Karpas-422 (cell line): ENCODE measurements around the gene UBE3B. TPM values are rescaled to one million over a fixed set of nuclear protein-coding genes. Genes with fewer than 3 reads are reported as not detected.

Experiments
- DNase-seq: peaks from one replicate; pipeline ENCODE4 v3.0.0-alpha.2; 2015
- H2AFZ ChIP-seq: fragments of 200-600 bp; sonication (generic); 2 replicates; pipeline ENCODE4 v1.6.1; 2014; ENCODE audit warnings: antibody characterized with exemption, low read length, mixed read lengths
- H3K27ac ChIP-seq: fragments of 200-600 bp; sonication (generic); 2 replicates; pipeline ENCODE4 v1.5.1; 2014; ENCODE audit warnings: mild to moderate bottlenecking, low read length, moderate library complexity
- H3K27me3 ChIP-seq: fragments of 200-600 bp; sonication (generic); 2 replicates; pipeline ENCODE4 v1.6.1; 2014; ENCODE audit warnings: low read length, mixed read lengths
- H3K36me3 ChIP-seq: fragments of 200-600 bp; sonication (generic); 2 replicates; pipeline ENCODE4 v1.6.1; 2014; ENCODE audit warnings: low read length, mixed read lengths; ENCODE audit not compliant: insufficient read depth
- H3K4me1 ChIP-seq: fragments of 200-600 bp; sonication (generic); 2 replicates; pipeline ENCODE4 v1.6.1; 2014; ENCODE audit warnings: mild to moderate bottlenecking, low read length, mixed read lengths
- H3K4me2 ChIP-seq: fragments of 200-600 bp; sonication (generic); 2 replicates; pipeline ENCODE4 v1.6.1; 2014; ENCODE audit warnings: low read length, low read depth, mild to moderate bottlenecking; ENCODE audit not compliant: poor library complexity, severe bottlenecking
- H3K4me3 ChIP-seq: fragments of 200-600 bp; sonication (generic); 2 replicates; pipeline ENCODE4 v1.5.1; 2014; ENCODE audit warnings: mild to moderate bottlenecking, antibody characterized with exemption, low read length, mixed read lengths
- H3K79me2 ChIP-seq: fragments of 200-600 bp; sonication (generic); 2 replicates; pipeline ENCODE4 v1.6.1; 2014; ENCODE audit warnings: mild to moderate bottlenecking, low read length, mixed read lengths
- H3K9ac ChIP-seq: fragments of 200-600 bp; sonication (generic); 2 replicates; pipeline ENCODE4 v1.6.0; 2014; ENCODE audit warnings: low read length
- H3K9me2 ChIP-seq: fragments of 200-600 bp; sonication (generic), shearing (Covaris generic); replicated peaks from 2 replicates; pipeline ENCODE4 v1.6.0; 2014; ENCODE audit warnings: mild to moderate bottlenecking, low read length, moderate library complexity; ENCODE audit not compliant: insufficient read depth
- H3K9me3 ChIP-seq: fragments of 300-700, 200-600 bp; sonication (generic); 2 replicates; pipeline ENCODE4 v1.6.1; 2014; ENCODE audit warnings: low read length, mixed read lengths
- H4K20me1 ChIP-seq: fragments of 200-600 bp; sonication (generic); 2 replicates; pipeline ENCODE4 v1.6.1; 2014; ENCODE audit warnings: mild to moderate bottlenecking, antibody characterized with exemption, low read length, low read depth; ENCODE audit not compliant: insufficient read depth
- total RNA-seq: library from RNA; depleted of rRNA; stranded (reverse); fragments of >200 nt; shearing (Covaris generic); gene quantifications from 2 replicates; pipeline ENCODE4 v1.2.3, GENCODE V29; 2014; ENCODE audit warnings: low replicate concordance

Gene UBE3B
- total RNA-seq, 1 experiment from 2014 or later = 23.7 TPM

DNA sequence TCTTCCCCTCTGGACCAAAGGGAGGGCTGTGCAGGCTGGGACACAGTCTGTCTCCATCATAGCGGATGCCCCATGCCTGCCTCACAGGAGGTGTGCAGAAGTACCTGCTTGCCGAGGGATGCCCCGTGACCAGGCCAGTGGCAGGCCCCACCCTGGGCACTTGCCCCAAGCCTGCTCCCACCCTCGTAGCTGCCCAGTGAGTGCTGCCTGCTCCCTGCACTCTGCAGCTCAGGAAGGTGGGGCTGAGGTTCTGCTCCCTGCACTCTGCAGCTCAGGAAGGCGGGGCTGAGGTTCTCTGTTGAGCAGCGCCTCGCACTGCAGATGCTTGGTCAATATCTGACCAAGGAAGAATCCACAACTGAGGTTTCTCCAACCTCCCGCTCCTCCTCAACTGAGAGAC is 89.0 kb downstream of the UBE3B start:
- H3K27me3 ChIP-seq = no peaks in the 10 kb centered on the region
- no peaks in the 10 kb centered on the region for H3K4me1 ChIP-seq
- H3K4me2 ChIP-seq = no peak overlapping the region
- H3K36me3 ChIP-seq = peaks cover 29% of the 10 kb centered on the region
- no peak overlapping the region for H3K27ac ChIP-seq
- H2AFZ ChIP-seq = no peak overlapping the region
- no peak for DNase-seq
- no peaks in the 10 kb centered on the region for H3K79me2 ChIP-seq
- no peak overlapping the region for H3K9ac ChIP-seq
- no peaks in the 10 kb centered on the region for H3K9me2 ChIP-seq
- peaks cover 3% of the 10 kb centered on the region; the same call in 1 of the 2 replicates for H3K9me3 ChIP-seq
- no peaks in the 10 kb centered on the region for H4K20me1 ChIP-seq
- no peak overlapping the region for H3K4me3 ChIP-seq

DNA sequence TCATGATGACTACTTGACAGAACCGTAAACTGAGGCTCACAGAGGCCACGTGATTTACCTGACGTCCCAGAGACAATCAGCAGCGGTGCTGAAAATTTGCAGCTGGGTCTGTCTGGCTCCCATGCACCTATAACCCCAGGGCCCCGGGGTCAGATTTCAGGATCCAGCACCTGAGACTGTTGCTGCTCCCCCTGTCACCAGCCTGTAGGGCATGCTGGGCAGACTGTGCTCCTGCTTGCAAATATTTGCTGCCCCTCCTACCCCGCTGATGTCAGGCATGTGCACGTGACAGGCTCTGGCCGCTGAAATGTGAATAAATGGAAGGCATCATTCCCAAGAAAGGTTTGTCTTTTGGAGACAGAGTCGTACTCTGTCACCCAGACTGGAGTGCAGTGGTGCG is 89.9 kb downstream of the UBE3B start:
- H3K27me3 ChIP-seq = no peaks in the 10 kb centered on the region
- H4K20me1 ChIP-seq = no peaks in the 10 kb centered on the region
- H3K4me2 ChIP-seq = no peak overlapping the region
- no peak overlapping the region for H2AFZ ChIP-seq
- peaks cover 28% of the 10 kb centered on the region for H3K36me3 ChIP-seq
- no peak overlapping the region for H3K4me3 ChIP-seq
- peaks cover 6% of the 10 kb centered on the region for H3K4me1 ChIP-seq
- no peak for DNase-seq
- no peaks in the 10 kb centered on the region for H3K9me2 ChIP-seq
- no peak overlapping the region for H3K9ac ChIP-seq
- peaks cover 3% of the 10 kb centered on the region; the same call in 1 of the 2 replicates for H3K9me3 ChIP-seq
- no peak overlapping the region for H3K27ac ChIP-seq
- peaks cover 5% of the 10 kb centered on the region; the same call in 1 of the 2 replicates for H3K79me2 ChIP-seq

DNA sequence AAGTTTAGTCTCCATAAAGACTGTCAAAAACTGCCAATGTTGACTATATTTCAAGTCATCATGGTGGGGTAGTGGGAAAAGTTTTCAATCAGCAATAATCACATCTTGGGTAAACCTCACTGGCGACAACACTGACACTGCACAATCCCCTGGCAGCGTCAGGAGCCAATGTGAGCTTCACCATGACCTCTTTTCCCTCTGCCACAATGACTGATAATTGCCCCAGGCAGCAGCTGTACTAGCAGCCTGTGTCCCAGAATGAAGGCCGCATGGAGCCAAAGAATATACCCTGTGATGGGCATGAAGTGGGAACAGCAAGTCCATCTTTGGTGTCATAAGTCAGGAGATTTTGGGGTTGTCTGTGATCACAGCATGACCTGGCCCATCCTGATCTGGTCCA is 90.5 kb downstream of the UBE3B start:
- Histone ChIP-seq H3K4me1 (peaks cover 13% of the 10 kb centered on the region), H3K9ac (no peak overlapping the region), H3K27ac (no peak overlapping the region), H3K36me3 (peaks cover 21% of the 10 kb centered on the region), H2AFZ (no peak overlapping the region), H3K4me2 (no peak overlapping the region), H3K4me3 (no peak overlapping the region), H3K79me2 (peaks cover 11% of the 10 kb centered on the region), H3K9me2 (no peaks in the 10 kb centered on the region), H3K27me3 (no peaks in the 10 kb centered on the region), H4K20me1 (no peaks in the 10 kb centered on the region), H3K9me3 (no peaks in the 10 kb centered on the region; the same call in 1 of the 2 replicates)
- DNase-seq = no peak

DNA sequence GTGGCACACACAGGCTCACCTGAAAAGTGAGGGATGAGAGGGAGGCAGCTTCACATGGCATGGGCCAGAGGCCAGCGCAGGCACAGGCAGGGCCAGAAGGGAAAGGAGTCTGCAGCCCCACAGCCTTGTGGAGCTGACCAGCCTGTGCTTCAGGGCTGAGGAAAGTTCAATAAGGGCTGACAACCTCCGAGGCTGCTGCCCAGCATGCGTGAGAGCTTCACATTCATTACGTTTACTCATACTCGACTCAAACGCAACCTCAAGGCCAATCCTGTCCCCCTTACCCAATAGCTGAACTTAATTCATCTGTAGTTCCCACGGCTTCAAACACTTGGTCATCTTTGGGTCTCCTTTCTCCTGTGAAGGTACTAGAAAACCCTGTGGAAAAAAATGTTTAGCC is 91.1 kb downstream of the UBE3B start:
- H3K27me3 ChIP-seq = no peaks in the 10 kb centered on the region

DNA sequence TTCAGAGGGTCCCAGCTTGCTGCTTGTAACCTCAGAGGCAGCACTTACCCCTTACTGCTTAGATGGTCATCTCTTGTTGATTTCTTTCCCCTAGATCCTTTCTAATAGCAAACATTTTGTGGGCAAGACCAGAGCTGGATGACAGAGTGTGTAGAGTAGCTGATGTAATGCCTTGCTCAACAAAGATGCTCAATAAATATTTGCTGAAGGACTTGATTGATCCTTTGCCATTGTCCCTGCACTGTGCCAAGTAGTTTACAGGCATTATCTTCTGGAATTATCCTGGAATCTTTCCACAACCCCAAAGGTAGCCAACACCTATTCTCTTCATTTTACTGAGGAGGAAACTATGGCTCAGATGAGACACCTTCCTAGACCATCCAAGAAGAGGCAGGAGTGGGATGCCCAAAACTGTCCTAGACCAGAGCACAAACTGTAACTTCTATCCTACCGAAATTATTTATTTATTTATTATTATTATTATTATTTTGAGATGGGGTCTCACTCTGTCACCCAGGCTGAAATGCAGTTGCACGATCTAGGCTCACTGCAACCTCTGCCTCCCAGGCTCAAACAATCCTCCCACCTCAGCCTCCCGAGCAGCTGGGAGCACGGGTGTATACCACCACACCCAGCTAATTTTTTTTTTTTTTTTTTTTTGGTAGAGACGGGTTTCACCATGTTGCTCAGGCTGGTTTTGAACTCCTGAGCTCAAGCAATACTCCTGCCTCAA is 94.5 kb downstream of the UBE3B start:
- H3K9me2 ChIP-seq = no peaks in the 10 kb centered on the region
- no peak overlapping the region for H2AFZ ChIP-seq
- H3K4me3 ChIP-seq = peak overlapping the region; percentile 81; the same call in 1 of the 2 replicates
- peak overlapping the region; percentile 96 for H3K4me2 ChIP-seq
- DNase-seq = no peak
- H3K9ac ChIP-seq = peak overlapping the region; percentile 77
- no peaks in the 10 kb centered on the region for H3K9me3 ChIP-seq
- H3K27ac ChIP-seq = no peak overlapping the region; the same call in 1 of the 2 replicates
- peaks cover 27% of the 10 kb centered on the region for H3K4me1 ChIP-seq
- no peaks in the 10 kb centered on the region for H3K27me3 ChIP-seq
- H4K20me1 ChIP-seq = no peaks in the 10 kb centered on the region
- H3K36me3 ChIP-seq = peaks cover 14% of the 10 kb centered on the region
- H3K79me2 ChIP-seq = peaks cover 29% of the 10 kb centered on the region

More for the DNA sequence above, 91.1 kb downstream of the UBE3B start:
- no peak overlapping the region for H3K9ac ChIP-seq
- peaks cover 12% of the 10 kb centered on the region for H3K79me2 ChIP-seq
- peaks cover 17% of the 10 kb centered on the region for H3K36me3 ChIP-seq
- no peak overlapping the region for H3K4me2 ChIP-seq
- H4K20me1 ChIP-seq = no peaks in the 10 kb centered on the region
- DNase-seq = no peak
- H3K27ac ChIP-seq = no peak overlapping the region
- no peaks in the 10 kb centered on the region; the same call in 1 of the 2 replicates for H3K9me3 ChIP-seq
- no peak overlapping the region for H3K4me3 ChIP-seq
- no peak overlapping the region for H2AFZ ChIP-seq
- peaks cover 13% of the 10 kb centered on the region for H3K4me1 ChIP-seq
- H3K9me2 ChIP-seq = no peaks in the 10 kb centered on the region

DNA sequence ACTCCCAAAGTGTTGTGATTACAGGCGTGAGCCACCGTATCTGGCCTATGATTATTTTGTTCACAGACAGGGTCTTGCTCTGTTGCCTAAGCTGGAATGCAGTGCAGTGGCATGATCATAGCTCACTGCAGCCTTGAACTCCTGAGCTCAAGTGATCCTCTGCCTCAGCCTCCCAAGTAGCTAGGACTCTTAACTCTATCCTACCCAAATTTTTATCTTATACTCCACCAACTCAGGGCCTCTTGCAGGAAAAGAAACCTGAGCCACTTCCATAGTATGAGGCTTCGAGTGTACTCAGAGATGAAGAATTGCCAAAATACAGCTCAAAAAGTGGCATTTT is 95.0 kb downstream of the UBE3B start:
- peak overlapping the region; percentile 73; the same call in 1 of the 2 replicates for H2AFZ ChIP-seq
- peak overlapping the region; percentile 59; the same call in 1 of the 2 replicates for H3K27ac ChIP-seq
- DNase-seq = no peak
- peaks cover 19% of the 10 kb centered on the region for H3K36me3 ChIP-seq
- H3K9me2 ChIP-seq = no peaks in the 10 kb centered on the region
- H3K4me1 ChIP-seq = peaks cover 27% of the 10 kb centered on the region
- no peaks in the 10 kb centered on the region for H4K20me1 ChIP-seq
- H3K27me3 ChIP-seq = no peaks in the 10 kb centered on the region
- peaks cover 29% of the 10 kb centered on the region for H3K79me2 ChIP-seq
- peak overlapping the region; percentile 96 for H3K4me2 ChIP-seq
- peak overlapping the region; percentile 81 for H3K4me3 ChIP-seq
- peak overlapping the region; percentile 77 for H3K9ac ChIP-seq
- no peaks in the 10 kb centered on the region for H3K9me3 ChIP-seq

DNA sequence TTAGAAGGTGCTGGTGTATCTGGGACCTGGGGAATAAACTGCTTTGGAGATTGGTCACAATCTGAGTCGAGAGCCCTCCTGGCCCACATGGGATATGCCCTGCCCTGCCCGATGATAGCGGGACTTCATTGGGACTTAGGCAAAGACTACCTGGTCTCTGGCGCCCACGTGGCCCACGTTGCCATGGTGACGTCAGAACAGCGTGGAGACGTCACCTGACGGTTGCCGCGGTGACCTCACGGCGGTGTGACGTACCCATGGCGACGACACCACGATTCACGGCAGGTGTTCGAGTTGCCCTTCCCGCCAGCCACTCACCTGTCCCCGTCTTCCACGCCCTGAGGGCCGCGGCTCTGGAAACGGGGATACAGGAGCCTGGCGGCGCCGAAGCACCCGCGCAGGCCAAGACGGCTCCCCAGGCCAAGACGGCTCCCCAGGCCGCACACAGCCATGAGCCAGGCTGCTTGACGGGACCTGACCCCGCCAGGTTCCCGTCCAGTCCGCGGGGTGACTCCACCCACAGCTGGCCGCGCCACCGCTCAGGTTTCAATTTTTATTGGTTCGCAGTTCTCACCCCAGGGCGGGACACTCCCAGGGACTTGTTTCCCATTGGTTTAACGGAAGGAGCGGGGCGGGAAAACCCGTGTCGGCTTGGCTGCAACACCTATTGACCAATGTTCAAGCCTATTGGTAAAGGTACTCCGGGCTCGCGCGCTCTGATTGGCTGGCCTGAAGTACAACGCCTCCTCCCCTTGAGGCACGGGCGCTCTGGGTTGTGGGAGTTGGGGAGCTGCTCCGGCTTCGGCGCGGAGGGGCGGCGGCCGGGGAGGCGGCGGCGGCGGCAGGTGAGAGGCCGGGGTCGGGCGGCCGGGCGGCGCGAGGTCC is 95.8 kb downstream of the UBE3B start, which contains the start of the genes MMAB and MVK:
TSS of gene MMAB (minus strand) at position 476 of the 885 bp plus-strand sequence. CDS start at position 452, 24 bp downstream.
TSS of gene MVK (plus strand) at position 766 of the 885 bp plus-strand sequence. CDS start 1,029 bp downstream, outside the sequence.
- peak within 1 kb of the TSS; percentile 77 for H3K9ac ChIP-seq
- H3K9me2 ChIP-seq = no peaks in the 10 kb centered on the region
- H3K9me3 ChIP-seq = no peaks in the 10 kb centered on the region
- H3K4me2 ChIP-seq = peak within 1 kb of the TSS; percentile 96
- H3K4me1 ChIP-seq = peaks cover 27% of the 10 kb centered on the region
- peaks cover 29% of the 10 kb centered on the region for H3K79me2 ChIP-seq
- peak within 1 kb of the TSS; percentile 73; the same call in 1 of the 2 replicates for H2AFZ ChIP-seq
- no peaks in the 10 kb centered on the region for H4K20me1 ChIP-seq
- H3K36me3 ChIP-seq = peaks cover 18% of the 10 kb centered on the region
- peak; percentile 100 for DNase-seq
- H3K27ac ChIP-seq = peak within 1 kb of the TSS; percentile 59
- no peaks in the 10 kb centered on the region for H3K27me3 ChIP-seq
- H3K4me3 ChIP-seq = peak within 1 kb of the TSS; percentile 81

DNA sequence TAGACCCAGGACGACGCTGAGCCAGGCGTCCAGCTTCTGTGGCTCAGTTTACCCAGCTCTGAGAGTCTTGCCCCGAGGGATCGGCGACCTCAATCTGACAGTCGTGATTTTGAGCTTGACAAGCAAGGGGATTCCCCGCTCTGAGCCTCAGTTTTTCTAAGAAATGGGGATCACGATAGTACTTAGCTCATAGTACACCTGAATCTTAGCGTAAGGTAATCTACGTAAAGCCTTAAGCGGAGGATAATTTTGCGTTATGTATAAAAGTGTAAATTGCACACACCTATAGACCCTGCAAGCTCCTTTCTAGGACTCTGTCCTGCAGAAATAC is 96.4 kb downstream of the UBE3B start:
- DNase-seq = no peak
- peak overlapping the region; percentile 52; the same call in 1 of the 2 replicates for H2AFZ ChIP-seq

More for the DNA sequence above, 96.4 kb downstream of the UBE3B start:
- Histone ChIP-seq H3K9me2 (no peaks in the 10 kb centered on the region), H3K27me3 (no peaks in the 10 kb centered on the region), H3K4me3 (peak overlapping the region; percentile 81), H4K20me1 (no peaks in the 10 kb centered on the region), H3K4me1 (peaks cover 27% of the 10 kb centered on the region), H3K4me2 (peak overlapping the region; percentile 76), H3K9ac (peak overlapping the region; percentile 77), H3K9me3 (no peaks in the 10 kb centered on the region), H3K27ac (peak overlapping the region; percentile 38; the same call in 1 of the 2 replicates), H3K36me3 (peaks cover 18% of the 10 kb centered on the region), H3K79me2 (peaks cover 29% of the 10 kb centered on the region)
